CD14-positive monocyte (primary cell): ENCODE measurements around the gene NUDT2. TPM values are rescaled to one million over a fixed set of nuclear protein-coding genes. Genes with fewer than 3 reads are reported as not detected.
"Not testable (repeated sequence)": the region's sequence is repeated elsewhere in the genome, so short reads cannot be mapped to it uniquely, and the experiment has no call there.

ENCODE experiments used
- DNase-seq, 3 donors: peaks; one replicate each; pipeline ENCODE4 v3.0.0-alpha.2; 2011 to 2022
- H2AFZ ChIP-seq: 2 replicates; pipeline ENCODE4 v1.6.0; 2012; ENCODE audit warnings: mild to moderate bottlenecking, low read depth, low read length, inconsistent platforms; ENCODE audit not compliant: insufficient read depth, poor library complexity, severe bottlenecking
- H3K27ac ChIP-seq, 2 donors: 1 replicate in 1 of 2; 2 replicates in 1 of 2; pipeline ENCODE4 v1.5.1; 2012 to 2013; ENCODE audit warnings: low read length in 2 of 2, control low read depth in 1 of 2, inconsistent platforms in 1 of 2, low read depth in 1 of 2, mild to moderate bottlenecking in 1 of 2
- H3K27me3 ChIP-seq, 2 donors: one replicate each; pipeline versions ENCODE4 v1.6.0 to v1.6.1; 2011 to 2013; ENCODE audit warnings: low read length in 2 of 2; ENCODE audit not compliant: control insufficient read depth in 2 of 2, insufficient read depth in 2 of 2
- H3K36me3 ChIP-seq, 2 donors: replicated peaks in 1 of 2; 1 replicate in 1 of 2; 2 replicates in 1 of 2; pipeline versions ENCODE4 v1.5.1 to v1.6.1; 2012 to 2013; ENCODE audit warnings: low read length in 2 of 2, control low read depth in 1 of 2, inconsistent platforms in 1 of 2, mild to moderate bottlenecking in 1 of 2; ENCODE audit not compliant: insufficient read depth in 2 of 2, control insufficient read depth in 1 of 2
- H3K4me1 ChIP-seq, 2 donors: 1 replicate in 1 of 2; 2 replicates in 1 of 2; pipeline versions ENCODE4 v1.5.1 to v1.6.1; 2012 to 2013; ENCODE audit warnings: low read length in 2 of 2, control low read depth in 1 of 2, inconsistent platforms in 1 of 2, mild to moderate bottlenecking in 1 of 2, moderate library complexity in 1 of 2; ENCODE audit not compliant: insufficient read depth in 2 of 2, control insufficient read depth in 1 of 2
- H3K4me2 ChIP-seq: replicated peaks from 2 replicates; pipeline ENCODE3; 2012; ENCODE audit warnings: low read length, moderate library complexity, mild to moderate bottlenecking; ENCODE audit not compliant: poor library complexity, severe bottlenecking; ENCODE audit errors: extremely low read depth
- H3K4me3 ChIP-seq, 3 experiments: fragments of 200-600 bp in 1 of 3; sonication (generic) in 1 of 3; replicated peaks in 1 of 3; 1 replicate in 2 of 3; 2 replicates in 1 of 3; pipeline ENCODE4 v1.5.1; 2011 to 2013; ENCODE audit warnings: low read length in 3 of 3, mild to moderate bottlenecking in 3 of 3, control low read depth in 2 of 3, low read depth in 2 of 3, inconsistent platforms in 1 of 3, moderate library complexity in 1 of 3
- H3K79me2 ChIP-seq: 2 replicates; pipeline ENCODE4 v1.6.0; 2012; ENCODE audit warnings: mild to moderate bottlenecking, control low read depth, inconsistent platforms, low read length, moderate library complexity; ENCODE audit not compliant: insufficient read depth
- H3K9ac ChIP-seq: 2 replicates; pipeline ENCODE4 v1.6.0; 2017; ENCODE audit warnings: low read length, mild to moderate bottlenecking; ENCODE audit not compliant: insufficient read depth, poor library complexity, severe bottlenecking
- H3K9me3 ChIP-seq, 2 donors: replicated peaks in 1 of 2; 1 replicate in 1 of 2; 2 replicates in 1 of 2; pipeline versions ENCODE4 v1.5.1 to v1.6.1; 2012 to 2013; ENCODE audit warnings: low read length in 2 of 2, control low read depth in 1 of 2; ENCODE audit not compliant: control insufficient read depth in 1 of 2, insufficient read depth in 1 of 2
- H4K20me1 ChIP-seq: 2 replicates; pipeline ENCODE4 v1.6.0; 2012; ENCODE audit warnings: mild to moderate bottlenecking, low read length, control low read depth, moderate library complexity; ENCODE audit not compliant: insufficient read depth
- H3K27ac Mint-ChIP-seq, 7 donors: one replicate each; pipeline ENCODE4 v1.8.0; 2020; ENCODE audit warnings: mild to moderate bottlenecking in 7 of 7, mixed read lengths in 7 of 7, moderate library complexity in 6 of 7, inconsistent platforms in 2 of 7
- H3K27me3 Mint-ChIP-seq, 3 donors: one replicate each; pipeline ENCODE4 v1.8.0; 2021 to 2022; ENCODE audit warnings: low read depth in 3 of 3, mild to moderate bottlenecking in 3 of 3, mixed read lengths in 3 of 3, moderate library complexity in 3 of 3, inconsistent platforms in 1 of 3
- H3K36me3 Mint-ChIP-seq, 2 donors: one replicate each; pipeline ENCODE4 v1.8.0; 2020; ENCODE audit warnings: mixed read lengths in 2 of 2, inconsistent platforms in 1 of 2, mild to moderate bottlenecking in 1 of 2
- H3K4me1 Mint-ChIP-seq: one replicate; pipeline ENCODE4 v1.8.0; 2020; ENCODE audit warnings: mild to moderate bottlenecking, mixed read lengths
- H3K4me3 Mint-ChIP-seq, 2 donors: one replicate each; pipeline ENCODE4 v1.8.0; 2020; ENCODE audit warnings: mild to moderate bottlenecking in 2 of 2, mixed read lengths in 2 of 2, moderate library complexity in 1 of 2
- H3K9me3 Mint-ChIP-seq, 7 donors: one replicate each; pipeline ENCODE4 v1.8.0; 2020 to 2022; ENCODE audit warnings: mixed read lengths in 7 of 7, mild to moderate bottlenecking in 6 of 7, moderate library complexity in 6 of 7, inconsistent platforms in 2 of 7
- WGBS: methylation state at CpG from one replicate; pipeline ENCODE4 v1.1.5; 2013; ENCODE audit warnings: missing lambda C conversion rate; ENCODE audit not compliant: insufficient coverage; 5-methylcytosine and 5-hydroxymethylcytosine counted together
- intact Hi-C, 2 donors: fragments of 100-400 bp; cut with micrococcal nuclease; formaldehyde crosslinking; loops; one replicate each; pipeline versions ENCODE4 v1.15.0 to v1.15.1; 2023
- polyA plus RNA-seq, 3 donors: library from polyadenylated mRNA; depleted of rRNA in 1 of 3; unstranded in 2 of 3; stranded (reverse) in 1 of 3; fragments of 300-500 nt in 2 of 3; fragments of >200 nt in 1 of 3; fragmentation: Illumina TruSeq in 2 of 3; gene quantifications; 1 replicate in 2 of 3; 2 replicates in 1 of 3; pipeline ENCODE4 v1.2.3, GENCODE V29; 2012 to 2021
- TF ChIP-seq, protein P1 (sequence below): fragments of 200-600 bp; IDR thresholded peaks from one replicate; pipeline ENCODE4 v1.8.0; 2022; ENCODE audit warnings: antibody characterized with exemption, mild to moderate bottlenecking

NUDT2 gene
- polyA plus RNA-seq, 3 donors = 24.4 to 56.9 (median 38.0) TPM

DNA sequence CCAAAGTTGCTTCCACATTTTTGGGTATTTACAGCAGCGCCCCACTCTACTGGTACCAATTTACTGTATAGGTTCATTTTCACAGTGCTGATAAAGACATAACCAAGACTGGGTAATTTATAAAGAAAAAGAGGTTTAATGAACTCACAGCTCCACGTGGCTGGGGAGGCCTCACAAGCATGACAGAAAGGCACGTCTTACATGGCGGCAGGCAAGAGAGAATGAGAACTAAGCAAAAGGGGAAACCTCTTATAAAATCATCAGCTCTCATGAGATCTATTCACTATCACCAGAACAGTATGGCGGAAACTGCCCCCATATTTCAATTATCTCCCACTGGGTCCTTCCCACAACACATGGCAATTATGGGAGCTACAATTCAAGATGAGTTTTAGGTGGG, 39.4 kb downstream of the NUDT2 start:
- H3K79me2 ChIP-seq, H3K9ac ChIP-seq, H2AFZ ChIP-seq, H3K27me3 ChIP-seq, H3K4me1 Mint-ChIP-seq, H3K27ac Mint-ChIP-seq, intact Hi-C loops, H3K36me3 ChIP-seq, H3K4me3 Mint-ChIP-seq, H3K27ac ChIP-seq, H3K4me2 ChIP-seq, H3K36me3 Mint-ChIP-seq, H3K4me1 ChIP-seq, H3K27me3 Mint-ChIP-seq, H4K20me1 ChIP-seq, H3K4me3 ChIP-seq, DNase-seq: not testable (repeated sequence)
- peaks cover 7 to 25% (median 18%) of the 10 kb centered on the region in 7 donors for H3K9me3 Mint-ChIP-seq
- peaks cover 15 to 22% of the 10 kb centered on the region in 2 donors for H3K9me3 ChIP-seq
- no CpG with 5 or more reads among the region's 5 CpGs for WGBS

DNA sequence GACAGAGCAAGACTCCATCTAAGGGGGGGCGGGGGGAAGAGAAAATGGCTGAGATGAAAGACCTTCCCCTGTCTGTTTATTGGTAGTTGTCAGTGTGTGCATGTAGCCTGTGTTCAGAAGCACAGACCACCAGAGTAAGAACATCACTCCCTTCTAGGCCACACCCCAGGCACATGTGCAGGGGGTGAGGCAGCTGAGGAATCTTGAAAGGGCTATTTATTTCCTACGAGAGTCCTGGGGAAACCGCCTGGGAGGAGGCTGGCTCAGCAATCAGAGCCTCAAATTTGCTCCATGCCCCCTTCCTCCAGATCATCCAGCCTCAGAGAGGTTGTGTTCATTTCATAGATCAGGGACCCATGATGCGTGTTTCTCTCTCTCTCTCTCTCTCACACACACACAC, 40.3 kb downstream of the NUDT2 start:
- Histone ChIP-seq H3K27ac (no peak overlapping the region), H4K20me1 (no peaks in the 10 kb centered on the region), H3K36me3 (no peaks in the 10 kb centered on the region), H3K27me3 (no peaks in the 10 kb centered on the region), H3K9ac (no peak overlapping the region), H2AFZ (no peak overlapping the region), H3K4me2 (no peak overlapping the region), H3K79me2 (no peaks in the 10 kb centered on the region), H3K9me3 (peaks cover 15 to 22% of the 10 kb centered on the region in 2 donors), H3K4me1 (no peaks in the 10 kb centered on the region), H3K4me3 (no peak overlapping the region)
- Mint-ChIP-seq H3K4me1 (no peaks in the 10 kb centered on the region), H3K4me3 (no peak overlapping the region), H3K27me3 (peaks cover 2 to 4% (median 2%) of the 10 kb centered on the region in 3 donors), H3K27ac (no peak overlapping the region), H3K9me3 (peaks cover 7 to 25% (median 18%) of the 10 kb centered on the region in 7 donors), H3K36me3 (peaks cover 0 to 7% of the 10 kb centered on the region in 2 donors)
- DNase-seq = no peak
- WGBS = 100% methylated on average over 1 of the region's 4 CpGs
- TF ChIP-seq, protein P1, sequence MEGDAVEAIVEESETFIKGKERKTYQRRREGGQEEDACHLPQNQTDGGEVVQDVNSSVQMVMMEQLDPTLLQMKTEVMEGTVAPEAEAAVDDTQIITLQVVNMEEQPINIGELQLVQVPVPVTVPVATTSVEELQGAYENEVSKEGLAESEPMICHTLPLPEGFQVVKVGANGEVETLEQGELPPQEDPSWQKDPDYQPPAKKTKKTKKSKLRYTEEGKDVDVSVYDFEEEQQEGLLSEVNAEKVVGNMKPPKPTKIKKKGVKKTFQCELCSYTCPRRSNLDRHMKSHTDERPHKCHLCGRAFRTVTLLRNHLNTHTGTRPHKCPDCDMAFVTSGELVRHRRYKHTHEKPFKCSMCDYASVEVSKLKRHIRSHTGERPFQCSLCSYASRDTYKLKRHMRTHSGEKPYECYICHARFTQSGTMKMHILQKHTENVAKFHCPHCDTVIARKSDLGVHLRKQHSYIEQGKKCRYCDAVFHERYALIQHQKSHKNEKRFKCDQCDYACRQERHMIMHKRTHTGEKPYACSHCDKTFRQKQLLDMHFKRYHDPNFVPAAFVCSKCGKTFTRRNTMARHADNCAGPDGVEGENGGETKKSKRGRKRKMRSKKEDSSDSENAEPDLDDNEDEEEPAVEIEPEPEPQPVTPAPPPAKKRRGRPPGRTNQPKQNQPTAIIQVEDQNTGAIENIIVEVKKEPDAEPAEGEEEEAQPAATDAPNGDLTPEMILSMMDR = no peak
- intact Hi-C loops = no loop called here
